Lower leg skin (tissue), 4 donors: ENCODE results near the gene PTPA. TPM values are rescaled to one million over a fixed set of nuclear protein-coding genes. Genes with fewer than 3 reads are reported as not detected.

Experiments
- DNase-seq, 2 donors: peaks; one replicate each; pipeline ENCODE4 v3.0.0-alpha.2; 2019; ENCODE audit warnings: low spot score in 2 of 2
- H3K4me3 ChIP-seq: fragments of 200-600 bp; sonication (generic); 2 replicates; pipeline ENCODE4 v1.5.1; 2017; ENCODE audit warnings: mild to moderate bottlenecking, low read depth; ENCODE audit not compliant: poor library complexity, severe bottlenecking
- POLR2A ChIP-seq, 2 donors: fragments of 450-650 bp; IDR thresholded peaks; one replicate each; pipeline ENCODE4 v1.6.1; 2016 to 2017; ENCODE audit warnings: antibody characterized with exemption in 2 of 2, mild to moderate bottlenecking in 1 of 2, moderate library complexity in 1 of 2
- WGBS, 2 donors: methylation state at CpG; one replicate each; pipeline ENCODE4 v1.1.5; 2018; 5-methylcytosine and 5-hydroxymethylcytosine counted together
- intact Hi-C: fragments of 100-400 bp; cut with DNase I; formaldehyde crosslinking; loops from one replicate; pipeline ENCODE4 v1.15.0; 2023; ENCODE audit warnings: low total_unique reads
- total RNA-seq, 4 donors: library from RNA; depleted of rRNA; stranded (reverse); fragments of >200 nt; gene quantifications; one replicate each; pipeline ENCODE4 v1.1.0, GENCODE V29; 2016
- TF ChIP-seq, protein P1 (sequence below), 3 donors: fragments of 450-650 bp; IDR thresholded peaks; one replicate each; pipeline ENCODE4 v1.5.1; 2016; ENCODE audit warnings: antibody characterized with exemption in 3 of 3, mild to moderate bottlenecking in 3 of 3, moderate library complexity in 2 of 3

Gene PTPA
- total RNA-seq, 4 donors from 2014 or later: 62.9 to 104 (median 73.8) TPM

- TF ChIP-seq, protein P1, sequence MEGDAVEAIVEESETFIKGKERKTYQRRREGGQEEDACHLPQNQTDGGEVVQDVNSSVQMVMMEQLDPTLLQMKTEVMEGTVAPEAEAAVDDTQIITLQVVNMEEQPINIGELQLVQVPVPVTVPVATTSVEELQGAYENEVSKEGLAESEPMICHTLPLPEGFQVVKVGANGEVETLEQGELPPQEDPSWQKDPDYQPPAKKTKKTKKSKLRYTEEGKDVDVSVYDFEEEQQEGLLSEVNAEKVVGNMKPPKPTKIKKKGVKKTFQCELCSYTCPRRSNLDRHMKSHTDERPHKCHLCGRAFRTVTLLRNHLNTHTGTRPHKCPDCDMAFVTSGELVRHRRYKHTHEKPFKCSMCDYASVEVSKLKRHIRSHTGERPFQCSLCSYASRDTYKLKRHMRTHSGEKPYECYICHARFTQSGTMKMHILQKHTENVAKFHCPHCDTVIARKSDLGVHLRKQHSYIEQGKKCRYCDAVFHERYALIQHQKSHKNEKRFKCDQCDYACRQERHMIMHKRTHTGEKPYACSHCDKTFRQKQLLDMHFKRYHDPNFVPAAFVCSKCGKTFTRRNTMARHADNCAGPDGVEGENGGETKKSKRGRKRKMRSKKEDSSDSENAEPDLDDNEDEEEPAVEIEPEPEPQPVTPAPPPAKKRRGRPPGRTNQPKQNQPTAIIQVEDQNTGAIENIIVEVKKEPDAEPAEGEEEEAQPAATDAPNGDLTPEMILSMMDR (IDR thresholded peaks at IDR 0.05): no peak
- TF ChIP-seq POLR2A (IDR thresholded peaks at IDR 0.05): no peak
- no peak overlapping the region for H3K4me3 ChIP-seq
- intact Hi-C loops: no loop called here
- no peak for DNase-seq
Observed at GRCh38 chr9:129165198-129165597, 54.0 kb downstream of the PTPA start.

GRCh38 chr9:129166623-129167557 is 55.7 kb downstream of the PTPA start:
- H3K4me3 ChIP-seq: no peak overlapping the region
- 9 to 14% methylated on average over 18 of the region's 18 CpGs for WGBS, 2 donors

DNA sequence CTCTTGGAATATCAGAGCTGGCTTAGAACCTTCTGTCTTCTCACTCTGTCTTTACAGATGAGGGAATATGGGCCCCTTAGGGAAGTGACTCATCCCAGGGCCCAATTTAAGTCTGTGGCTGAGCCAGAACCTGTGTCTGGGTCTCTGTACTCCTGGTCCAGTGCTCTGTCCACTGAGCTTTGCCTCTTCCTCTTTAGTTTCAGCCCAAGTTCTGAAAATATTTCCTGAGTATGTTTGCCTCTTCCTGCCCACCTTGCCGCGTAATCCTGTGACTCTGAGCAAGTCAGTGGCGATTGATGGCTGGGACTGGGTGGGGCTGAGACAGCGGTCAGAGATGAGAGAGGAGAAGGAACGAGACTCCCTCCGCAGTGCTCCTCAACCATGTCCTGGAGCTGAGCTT is 59.0 kb downstream of the PTPA start:
- no peak for DNase-seq
- intact Hi-C loops: loop anchor here (10.0 kb wide), 1 partner anchor 435 kb away; no protein-coding TSS in a partner anchor
- no peak for TF ChIP-seq POLR2A (IDR thresholded peaks at IDR 0.05)
- TF ChIP-seq, protein P1 (IDR thresholded peaks at IDR 0.05): no peak
- WGBS, 2 donors: 67% methylated on average over 6 of the region's 6 CpGs
- H3K4me3 ChIP-seq: no peak overlapping the region

More at GRCh38 chr9:129166623-129167557, 55.7 kb downstream of the PTPA start:
- DNase-seq: peak; percentile 78 to 95
- intact Hi-C loops: no loop called here
- TF ChIP-seq, protein P1 (IDR thresholded peaks at IDR 0.05): no peak
- TF ChIP-seq POLR2A (IDR thresholded peaks at IDR 0.05): no peak

GRCh38 chr9:129171993-129172751 is 61.0 kb downstream of the PTPA start:
- 66 to 71% methylated on average over 7 of the region's 7 CpGs for WGBS, 2 donors
- no peak overlapping the region for H3K4me3 ChIP-seq
- no peak for TF ChIP-seq POLR2A (IDR thresholded peaks at IDR 0.05)
- TF ChIP-seq, protein P1 (IDR thresholded peaks at IDR 0.05): no peak
- intact Hi-C loops: loop anchor here (10.0 kb wide), 1 partner anchor 433 kb away; no protein-coding TSS in a partner anchor
- no peak for DNase-seq

DNA sequence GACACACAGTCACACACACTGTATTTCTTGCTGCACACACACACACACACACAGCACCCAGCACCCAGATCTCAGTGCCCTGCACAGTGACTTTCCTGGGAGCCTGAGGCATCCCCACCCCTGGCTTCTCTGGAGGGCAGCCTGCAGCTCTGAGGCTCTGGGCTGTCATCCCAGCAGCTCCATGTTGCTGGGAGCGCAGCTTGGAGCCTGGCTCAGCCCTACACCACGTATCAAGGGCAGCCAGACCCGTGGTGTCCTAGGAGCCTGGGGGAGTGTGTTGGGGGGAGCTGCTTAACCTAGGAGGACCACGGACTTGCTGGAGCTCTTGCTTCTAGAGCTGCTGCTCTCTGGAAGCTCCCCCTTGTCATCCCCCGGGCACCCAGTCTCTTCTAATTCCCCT is 61.6 kb downstream of the PTPA start:
- TF ChIP-seq, protein P1 (IDR thresholded peaks at IDR 0.05): no peak
- no peak for TF ChIP-seq POLR2A (IDR thresholded peaks at IDR 0.05)
- WGBS, 2 donors: 17 to 22% methylated on average over 3 to 5 of the region's 5 CpGs
- intact Hi-C loops: loop anchor here (10.0 kb wide), 1 partner anchor 432 kb away; no protein-coding TSS in a partner anchor
- H3K4me3 ChIP-seq: no peak overlapping the region
- no peak for DNase-seq
